Endothelial cell of umbilical vein (primary cell): ENCODE results near the gene EAPP. TPM values are rescaled to one million over a fixed set of nuclear protein-coding genes. Genes with fewer than 3 reads are reported as not detected.

Experiments
- BruUV-seq: library from RNA; stranded (reverse); fragments of 400-500 nt; replicated peaks from 2 replicates; lab custom pipeline; 2021; lab: Mats Ljungman, UMichigan
- CTCF ChIA-PET: fragments of 300-600, 350-600 bp; sonication (Branson Sonifier 250); formaldehyde crosslinking; loops from one replicate; lab custom pipeline; 2021; ENCODE audit warnings: antibody characterized with exemption, inconsistent platforms; lab: Charles Lee
- POLR2A ChIA-PET: fragments of 300-600, 350-600 bp; sonication (Branson Sonifier 250); formaldehyde crosslinking; loops from one replicate; lab custom pipeline; 2021; ENCODE audit warnings: antibody characterized with exemption, inconsistent platforms; lab: Charles Lee
- DNase-seq: peaks from one replicate; pipeline ENCODE4 v3.0.0-alpha.2; 2011; ENCODE audit warnings: low read depth, low spot score
- FAIRE-seq: peaks from 2 replicates; lab custom pipeline; 2011; peaks lifted over from hg19 to GRCh38; lab: Jason Lieb, UNC
- H2AFZ ChIP-seq: 2 replicates; pipeline ENCODE4 v1.6.0; 2012; ENCODE audit warnings: low read depth, low read length, control low read depth, inconsistent platforms
- H3K27ac ChIP-seq: 2 replicates; pipeline ENCODE4 v1.5.1; 2011; ENCODE audit warnings: low read depth, mild to moderate bottlenecking, control low read depth, low read length, moderate library complexity; ENCODE audit not compliant: insufficient read depth
- H3K27me3 ChIP-seq, 2 experiments: 2 replicates each; pipeline versions ENCODE4 v1.6.0 to v1.6.1; 2011; ENCODE audit warnings: low read length in 2 of 2, mixed read lengths in 1 of 2; ENCODE audit not compliant: control insufficient read depth in 2 of 2, insufficient read depth in 2 of 2
- H3K36me3 ChIP-seq, 2 experiments: 2 replicates in 1 of 2; 3 replicates in 1 of 2; pipeline ENCODE4 v1.5.1; 2011; ENCODE audit warnings: low read length in 2 of 2, mild to moderate bottlenecking in 1 of 2, moderate library complexity in 1 of 2; ENCODE audit not compliant: control insufficient read depth in 2 of 2, insufficient read depth in 2 of 2; ENCODE audit errors: extremely low read depth in 1 of 2
- H3K4me1 ChIP-seq: 3 replicates; pipeline ENCODE4 v1.5.1; 2011; ENCODE audit warnings: mild to moderate bottlenecking, low read length; ENCODE audit not compliant: control insufficient read depth, insufficient read depth; ENCODE audit errors: extremely low read depth
- H3K4me2 ChIP-seq: 2 replicates; pipeline ENCODE4 v1.6.1; 2011; ENCODE audit warnings: low read length, control low read depth, mixed read lengths; ENCODE audit not compliant: insufficient read depth
- H3K4me3 ChIP-seq, 3 experiments: fragments of 200-600 bp in 1 of 3; sonication (generic), shearing (Covaris generic) in 1 of 3; replicated peaks in 1 of 3; 2 replicates each; pipeline ENCODE4 v1.5.1; 2011 to 2016; ENCODE audit warnings: control low read depth in 3 of 3, low read length in 3 of 3, mild to moderate bottlenecking in 2 of 3, inconsistent platforms in 1 of 3, low read depth in 1 of 3, moderate library complexity in 1 of 3; ENCODE audit not compliant: insufficient read depth in 1 of 3
- H3K79me2 ChIP-seq: 2 replicates; pipeline ENCODE4 v1.6.0; 2012; ENCODE audit warnings: low read length, inconsistent platforms; ENCODE audit not compliant: control insufficient read depth, insufficient read depth
- H3K9ac ChIP-seq: replicated peaks from 2 replicates; pipeline ENCODE3; 2011; ENCODE audit warnings: low read length, control low read depth; ENCODE audit not compliant: insufficient read depth; ENCODE audit errors: extremely low read depth
- H3K9me1 ChIP-seq: replicated peaks from 3 replicates; pipeline ENCODE4 v1.6.0; 2011; ENCODE audit warnings: mild to moderate bottlenecking, low read length; ENCODE audit not compliant: control insufficient read depth, insufficient read depth; ENCODE audit errors: extremely low read depth
- H3K9me3 ChIP-seq: replicated peaks from 2 replicates; pipeline ENCODE4 v1.5.1; 2012; ENCODE audit warnings: low read length, inconsistent platforms; ENCODE audit not compliant: control insufficient read depth, insufficient read depth
- H4K20me1 ChIP-seq: replicated peaks from 2 replicates; pipeline ENCODE3; 2011; ENCODE audit warnings: mild to moderate bottlenecking, low read length; ENCODE audit not compliant: control insufficient read depth, insufficient read depth; ENCODE audit errors: extremely low read depth
- EZH2 ChIP-seq: IDR thresholded peaks from 2 replicates; pipeline ENCODE4 v1.6.1; 2012; ENCODE audit warnings: borderline replicate concordance, low read depth, mild to moderate bottlenecking, moderate library complexity, low read length, inconsistent platforms; ENCODE audit not compliant: severe bottlenecking
- FOS ChIP-seq: IDR thresholded peaks from 2 replicates; pipeline ENCODE4 v1.6.1; 2011; ENCODE audit warnings: mild to moderate bottlenecking, low read length, moderate library complexity, borderline replicate concordance; ENCODE audit not compliant: insufficient read depth
- GATA2 ChIP-seq: IDR thresholded peaks from 2 replicates; pipeline ENCODE4 v1.7.0; 2011; ENCODE audit warnings: low read depth, mild to moderate bottlenecking, moderate library complexity, mixed read lengths, low read length; ENCODE audit not compliant: insufficient read length, insufficient read depth
- JUN ChIP-seq: IDR thresholded peaks from 2 replicates; pipeline ENCODE4 v1.6.1; 2011; ENCODE audit warnings: borderline replicate concordance, low read depth; ENCODE audit not compliant: insufficient read length, insufficient read depth
- MYC ChIP-seq: IDR thresholded peaks from one replicate; pipeline ENCODE4 v1.6.1; 2011; ENCODE audit warnings: mild to moderate bottlenecking, low read depth, low read length
- POLR2A ChIP-seq: IDR thresholded peaks from 2 replicates; pipeline ENCODE4 v1.6.1; 2012; ENCODE audit warnings: low read depth, mild to moderate bottlenecking, control low read depth, low read length
- POLR2AphosphoS5 ChIP-seq: IDR thresholded peaks from 2 replicates; pipeline ENCODE4 v1.6.1; 2012; ENCODE audit warnings: low read depth, mild to moderate bottlenecking, control low read depth, low read length, moderate library complexity; ENCODE audit not compliant: insufficient read depth
- dilution Hi-C: fragments of 300-500 bp; cut with MboI; formaldehyde crosslinking; loops from one replicate; pipeline ENCODE4 v1.15.0; 2019; ENCODE audit warnings: low sequenced_read_pairs; ENCODE audit not compliant: extremely low pct_ligation_motif_present
- intact Hi-C: fragments of 100-400 bp; cut with micrococcal nuclease; formaldehyde crosslinking; loops from one replicate; pipeline ENCODE4 v1.10.0; 2022
- polyA plus RNA-seq, 4 experiments: library from polyadenylated mRNA; depleted of rRNA in 3 of 4; stranded (reverse) in 3 of 4; unstranded in 1 of 4; fragments of >200 nt; gene quantifications; 2 replicates each; pipeline versions ENCODE4 v1.2.1 to v1.2.3, GENCODE V29; 2011 to 2012; ENCODE audit warnings: missing spikeins in 1 of 4
- total RNA-seq: library from RNA; stranded (reverse); gene quantifications from 2 replicates; pipeline ENCODE4 v1.2.3, GENCODE V29; 2021
- TF ChIP-seq, protein P1 (sequence below): IDR thresholded peaks from 2 replicates; pipeline ENCODE4 v1.6.1; 2011; ENCODE audit not compliant: insufficient read depth, insufficient read length

Gene EAPP
- total and polyA plus RNA-seq, 2 donors (not counting 3 experiments of a cell fraction or from before 2014, with no cell fraction given) = 16.6 to 22.2 TPM

DNA sequence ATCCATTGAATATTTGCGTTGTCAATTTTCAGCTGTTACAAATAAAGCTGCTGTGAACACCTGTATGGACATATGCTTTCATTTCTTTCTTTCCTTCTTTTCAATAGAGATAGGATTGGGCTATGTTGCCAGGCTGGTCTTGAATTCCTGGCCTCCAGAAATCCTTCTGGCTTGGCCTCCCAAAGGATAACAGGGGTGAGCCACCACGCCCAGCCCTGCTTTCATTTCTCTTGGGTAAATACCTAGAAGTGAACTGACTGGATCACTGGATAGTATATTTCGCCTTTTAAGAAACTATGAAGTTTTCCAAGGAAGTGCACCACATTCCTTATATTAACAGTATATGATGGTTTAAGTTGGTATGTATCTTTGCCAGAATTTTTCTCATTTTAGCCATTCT, 32.3 kb upstream of the EAPP start:
- dilution Hi-C loops = no loop called here
- Histone ChIP-seq H3K9me3 (no peaks in the 10 kb centered on the region), H3K36me3 (peaks cover 6% of the 10 kb centered on the region in 2 experiments)

DNA sequence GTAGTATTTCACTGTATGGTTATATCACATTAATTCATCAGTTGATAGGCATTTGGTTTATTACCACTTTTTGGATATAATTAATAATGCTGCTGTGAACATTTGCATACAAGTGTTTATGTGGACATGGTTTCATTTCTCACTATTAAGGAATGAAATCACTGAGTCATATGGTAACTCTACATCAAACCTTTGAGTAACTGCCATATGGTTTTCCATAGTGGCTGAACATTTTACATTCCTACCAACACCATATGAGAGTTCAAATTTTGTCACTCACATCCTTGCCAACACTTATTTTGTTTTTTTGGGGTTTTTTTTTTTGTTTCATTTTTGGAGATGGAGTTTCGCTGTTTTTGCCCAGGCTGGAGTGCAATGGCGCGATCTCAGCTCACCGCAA, 30.2 kb upstream of the EAPP start:
- Histone ChIP-seq H3K9ac (no peak overlapping the region), H3K4me2 (no peak overlapping the region), H3K4me3 (no peak overlapping the region), H3K79me2 (no peaks in the 10 kb centered on the region), H4K20me1 (no peaks in the 10 kb centered on the region), H3K36me3 (peaks cover 8 to 10% of the 10 kb centered on the region in 2 experiments), H3K9me1 (no peaks in the 10 kb centered on the region), H3K9me3 (no peaks in the 10 kb centered on the region), H3K27ac (no peak overlapping the region), H3K4me1 (no peaks in the 10 kb centered on the region), H3K27me3 (no peaks in the 10 kb centered on the region), H2AFZ (no peak overlapping the region)
- dilution Hi-C loops = no loop called here
- BruUV-seq = no TSS peak
- intact Hi-C loops = no loop called here
- no peak for DNase-seq
- CTCF ChIA-PET = no interaction called here
- POLR2A ChIA-PET = no interaction called here
- FAIRE-seq = no peak
- TF ChIP-seq MYC = no peak
- no peak for TF ChIP-seq EZH2
- TF ChIP-seq POLR2AphosphoS5 = no peak
- no peak for TF ChIP-seq FOS
- TF ChIP-seq, protein P1, sequence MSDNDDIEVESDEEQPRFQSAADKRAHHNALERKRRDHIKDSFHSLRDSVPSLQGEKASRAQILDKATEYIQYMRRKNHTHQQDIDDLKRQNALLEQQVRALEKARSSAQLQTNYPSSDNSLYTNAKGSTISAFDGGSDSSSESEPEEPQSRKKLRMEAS = no peak
- no peak for TF ChIP-seq JUN
- TF ChIP-seq POLR2A = no peak

More for the DNA sequence above, 32.3 kb upstream of the EAPP start:
- no peaks in the 10 kb centered on the region for H4K20me1 ChIP-seq
- no peaks in the 10 kb centered on the region for H3K4me1 ChIP-seq
- no TSS peak for BruUV-seq
- H3K4me3 ChIP-seq = no peak overlapping the region
- TF ChIP-seq GATA2 = no peak
- TF ChIP-seq POLR2A = no peak
- FAIRE-seq (no peak), DNase-seq (no peak)
- CTCF ChIA-PET = no interaction called here
- H3K79me2 ChIP-seq = no peaks in the 10 kb centered on the region
- intact Hi-C loops = no loop called here
- H3K27ac ChIP-seq = no peak overlapping the region
- POLR2A ChIA-PET = no interaction called here
- no peak overlapping the region for H2AFZ ChIP-seq
- H3K9me1 ChIP-seq = no peaks in the 10 kb centered on the region
- no peaks in the 10 kb centered on the region for H3K27me3 ChIP-seq
- H3K9ac ChIP-seq = no peak overlapping the region
- H3K4me2 ChIP-seq = no peak overlapping the region
